GM12878 (cell line): Measurements from ENCODE around the gene RABL3.

Experiments used
- BCL11A ChIP-seq: IDR thresholded peaks from 2 replicates; pipeline ENCODE4 v1.6.1; 2011; ENCODE audit warnings: low read depth, low read length
- CHD2 ChIP-seq: IDR thresholded peaks from 2 replicates; pipeline ENCODE4 v1.6.1; 2011; ENCODE audit warnings: low read depth, low read length, improper control_type of control experiment, borderline replicate concordance
- CTCF ChIP-seq, 3 experiments: IDR thresholded peaks in 2 of 3; conservative IDR thresholded peaks in 1 of 3; 2 replicates each; pipeline ENCODE4 v1.5.1; 2011; ENCODE audit warnings: low read depth in 3 of 3, low read length in 3 of 3, mild to moderate bottlenecking in 3 of 3, control low read depth in 2 of 3, moderate library complexity in 2 of 3, inconsistent platforms in 1 of 3, mixed read lengths in 1 of 3; ENCODE audit not compliant: control insufficient read depth in 2 of 3, insufficient read depth in 1 of 3; ENCODE audit errors: extremely low read depth in 1 of 3
- E2F4 ChIP-seq: IDR thresholded peaks from 2 replicates; pipeline ENCODE4 v1.6.1; 2012; ENCODE audit warnings: low read depth, low read length, improper control_type of control experiment
- EP300 ChIP-seq, 2 experiments: fragments of 150-350 bp in 1 of 2; IDR thresholded peaks; 2 replicates each; pipeline ENCODE4 v1.6.1; 2011 to 2012; ENCODE audit warnings: low read depth in 2 of 2, low read length in 2 of 2, borderline replicate concordance in 1 of 2, improper control_type of control experiment in 1 of 2, inconsistent platforms in 1 of 2; ENCODE audit not compliant: control insufficient read depth in 1 of 2
- JUND ChIP-seq: IDR thresholded peaks from 2 replicates; pipeline ENCODE4 v1.6.1; 2012; ENCODE audit warnings: low read depth, mild to moderate bottlenecking, low read length, improper control_type of control experiment, moderate library complexity
- KDM1A ChIP-seq: fragments of 200-600 bp; sonication (generic); IDR thresholded peaks from 2 replicates; pipeline ENCODE4 v1.6.1; 2016; ENCODE audit warnings: borderline replicate concordance
- MAX ChIP-seq: IDR thresholded peaks from 2 replicates; pipeline ENCODE4 v1.6.1; 2012; ENCODE audit warnings: low read depth, low read length, improper control_type of control experiment
- MEF2A ChIP-seq: IDR thresholded peaks from 2 replicates; pipeline ENCODE4 v1.6.1; 2011; ENCODE audit warnings: low read depth, mild to moderate bottlenecking, low read length, moderate library complexity; ENCODE audit not compliant: insufficient read depth
- PBX3 ChIP-seq: IDR thresholded peaks from 2 replicates; pipeline ENCODE4 v1.6.1; 2011; ENCODE audit warnings: mild to moderate bottlenecking, low read depth, low read length, moderate library complexity; ENCODE audit not compliant: insufficient replicate concordance
- POLR2A ChIP-seq: IDR thresholded peaks from 2 replicates; pipeline ENCODE4 v1.6.1; 2011; ENCODE audit warnings: low read depth, mild to moderate bottlenecking, low read length
- REST ChIP-seq: IDR thresholded peaks from 2 replicates; pipeline ENCODE4 v1.6.1; 2012; ENCODE audit warnings: mild to moderate bottlenecking, low read depth, low read length
- TARDBP ChIP-seq: IDR thresholded peaks from 2 replicates; pipeline ENCODE4 v1.6.1; 2016; ENCODE audit warnings: borderline replicate concordance
- YY1 ChIP-seq: IDR thresholded peaks from 2 replicates; pipeline ENCODE4 v1.6.1; 2011; ENCODE audit warnings: low read depth, mild to moderate bottlenecking, low read length

- TF ChIP-seq PBX3 (no peak), TARDBP (no peak), BCL11A (no peak), KDM1A (no peak), CTCF (IDR thresholded peaks at IDR 0.05 in 2 of 3, conservative IDR thresholded peaks at IDR 0.05 in 1 of 3; ENCODE audit: control insufficient read depth in 2 of 3, extremely low read depth in 1 of 3, insufficient read depth in 1 of 3, low read depth in 3 of 3, low read length in 3 of 3) (no peak), POLR2A (no peak), YY1 (no peak), E2F4 (no peak), EP300 (IDR thresholded peaks at IDR 0.05; ENCODE audit: borderline replicate concordance in 1 of 2, control insufficient read depth in 1 of 2, low read depth in 2 of 2, low read length in 2 of 2) (no peak), CHD2 (no peak), JUND (no peak), MAX (no peak), MEF2A (no peak), REST (no peak)
Measured at GRCh38 chr3:120650311-120650710, 92.0 kb downstream of the RABL3 start.
